A673 (cell line): ENCODE data around the gene PLA2G4B. TPM values are rescaled to one million over a fixed set of nuclear protein-coding genes. Genes with fewer than 3 reads are reported as not detected.

Experiments used
- BruUV-seq: library from RNA; stranded (reverse); fragments of 400-500 nt; replicated peaks from 2 replicates; lab custom pipeline; 2021; lab: Mats Ljungman, UMichigan
- CTCF ChIA-PET: fragments of 300-600 bp; sonication (Branson Sonifier 250); formaldehyde crosslinking; loops from one replicate; lab custom pipeline; 2022; ENCODE audit warnings: antibody characterized with exemption; lab: Charles Lee
- POLR2A ChIA-PET: fragments of 300-600 bp; sonication (Branson Sonifier 250); formaldehyde crosslinking; loops from one replicate; lab custom pipeline; 2022; ENCODE audit warnings: antibody characterized with exemption; ENCODE audit not compliant: low non-redundant PET; lab: Charles Lee
- DNase-seq: peaks from one replicate; pipeline ENCODE4 v3.0.0-alpha.2; 2015; ENCODE audit warnings: low spot score
- H3K27ac ChIP-seq: fragments of 200-600 bp; sonication (generic); 2 replicates; pipeline ENCODE4 v1.5.1; 2016; ENCODE audit warnings: mixed run types, low read depth, mild to moderate bottlenecking, mixed read lengths, antibody characterized with exemption, low read length; ENCODE audit not compliant: poor library complexity, severe bottlenecking
- H3K27me3 ChIP-seq: fragments of 200-600 bp; sonication (generic); replicated peaks from 2 replicates; pipeline ENCODE4 v1.6.1; 2017; ENCODE audit warnings: mixed run types, low read depth, mild to moderate bottlenecking, mixed read lengths, antibody characterized with exemption, low read length; ENCODE audit not compliant: insufficient read depth, poor library complexity
- H3K36me3 ChIP-seq: fragments of 200-600 bp; sonication (generic); 2 replicates; pipeline ENCODE4 v1.6.1; 2016; ENCODE audit warnings: mixed run types, mild to moderate bottlenecking, mixed read lengths, antibody characterized with exemption, low read length; ENCODE audit not compliant: insufficient read depth, poor library complexity, severe bottlenecking
- H3K4me1 ChIP-seq: fragments of 200-600 bp; sonication (generic); 2 replicates; pipeline ENCODE4 v1.6.1; 2017; ENCODE audit warnings: mixed run types, mild to moderate bottlenecking, mixed read lengths, antibody characterized with exemption, low read length; ENCODE audit not compliant: insufficient read depth, poor library complexity, severe bottlenecking
- H3K4me3 ChIP-seq: fragments of 200-600 bp; sonication (generic); 2 replicates; pipeline ENCODE4 v1.5.1; 2016; ENCODE audit warnings: low read depth, mixed run types, mild to moderate bottlenecking, mixed read lengths, low read length; ENCODE audit not compliant: poor library complexity, severe bottlenecking
- H3K9me3 ChIP-seq: fragments of 200-600 bp; sonication (generic); 2 replicates; pipeline ENCODE4 v1.6.1; 2016; ENCODE audit warnings: mixed run types, low read depth, mild to moderate bottlenecking, mixed read lengths, antibody characterized with exemption, low read length; ENCODE audit not compliant: poor library complexity, severe bottlenecking
- EZH2 ChIP-seq: fragments of 200-600 bp; sonication (generic); IDR thresholded peaks from 2 replicates; pipeline ENCODE4 v1.6.1; 2017; ENCODE audit warnings: borderline replicate concordance, low read depth, mild to moderate bottlenecking, mixed read lengths, antibody characterized with exemption, low read length; ENCODE audit not compliant: poor library complexity, severe bottlenecking
- intact Hi-C: fragments of 100-400 bp; cut with micrococcal nuclease; formaldehyde crosslinking; loops from one replicate; pipeline ENCODE4 v1.10.0; 2022; ENCODE audit not compliant: unreplicated experiment
- total RNA-seq: library from RNA; stranded (reverse); gene quantifications from 2 replicates; pipeline ENCODE4 v1.2.3, GENCODE V29; 2021
- TF ChIP-seq, protein P1 (sequence below): fragments of 300-800, 200-600 bp; sonication (generic); conservative IDR thresholded peaks from 2 replicates; pipeline ENCODE4 v1.5.1; 2017; ENCODE audit warnings: low read depth, mild to moderate bottlenecking, antibody characterized with exemption, low read length, moderate library complexity, mixed read lengths

PLA2G4B gene
- total RNA-seq, 1 experiment from 2014 or later = 7.4 TPM

- TF ChIP-seq, protein P1, sequence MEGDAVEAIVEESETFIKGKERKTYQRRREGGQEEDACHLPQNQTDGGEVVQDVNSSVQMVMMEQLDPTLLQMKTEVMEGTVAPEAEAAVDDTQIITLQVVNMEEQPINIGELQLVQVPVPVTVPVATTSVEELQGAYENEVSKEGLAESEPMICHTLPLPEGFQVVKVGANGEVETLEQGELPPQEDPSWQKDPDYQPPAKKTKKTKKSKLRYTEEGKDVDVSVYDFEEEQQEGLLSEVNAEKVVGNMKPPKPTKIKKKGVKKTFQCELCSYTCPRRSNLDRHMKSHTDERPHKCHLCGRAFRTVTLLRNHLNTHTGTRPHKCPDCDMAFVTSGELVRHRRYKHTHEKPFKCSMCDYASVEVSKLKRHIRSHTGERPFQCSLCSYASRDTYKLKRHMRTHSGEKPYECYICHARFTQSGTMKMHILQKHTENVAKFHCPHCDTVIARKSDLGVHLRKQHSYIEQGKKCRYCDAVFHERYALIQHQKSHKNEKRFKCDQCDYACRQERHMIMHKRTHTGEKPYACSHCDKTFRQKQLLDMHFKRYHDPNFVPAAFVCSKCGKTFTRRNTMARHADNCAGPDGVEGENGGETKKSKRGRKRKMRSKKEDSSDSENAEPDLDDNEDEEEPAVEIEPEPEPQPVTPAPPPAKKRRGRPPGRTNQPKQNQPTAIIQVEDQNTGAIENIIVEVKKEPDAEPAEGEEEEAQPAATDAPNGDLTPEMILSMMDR = no peak
- ChIA-PET CTCF (no interaction called here), POLR2A (no interaction called here)
Measured at GRCh38 chr15:41850482-41851166, 12.0 kb downstream of the PLA2G4B start.

GRCh38 chr15:41851167-41851523, 12.5 kb downstream of the PLA2G4B start:
- intact Hi-C loops = no loop called here
- no TSS peak for BruUV-seq
- H3K4me3 ChIP-seq = no peak overlapping the region
- H3K27ac ChIP-seq = no peak overlapping the region
- H3K27me3 ChIP-seq = no peaks in the 10 kb centered on the region
- TF ChIP-seq, protein P1 = no peak
- TF ChIP-seq EZH2 = no peak
- ChIA-PET CTCF (no interaction called here), POLR2A (no interaction called here)
- no peak for DNase-seq
- H3K9me3 ChIP-seq = no peaks in the 10 kb centered on the region
- H3K4me1 ChIP-seq = no peaks in the 10 kb centered on the region
- peaks cover 7% of the 10 kb centered on the region for H3K36me3 ChIP-seq

More at GRCh38 chr15:41850482-41851166, 12.0 kb downstream of the PLA2G4B start:
- Histone ChIP-seq H3K36me3 (peaks cover 9% of the 10 kb centered on the region), H3K9me3 (no peaks in the 10 kb centered on the region), H3K4me1 (no peaks in the 10 kb centered on the region), H3K4me3 (no peak overlapping the region), H3K27ac (no peak overlapping the region), H3K27me3 (no peaks in the 10 kb centered on the region)
- BruUV-seq = no TSS peak
- no peak for DNase-seq
- intact Hi-C loops = no loop called here

DNA sequence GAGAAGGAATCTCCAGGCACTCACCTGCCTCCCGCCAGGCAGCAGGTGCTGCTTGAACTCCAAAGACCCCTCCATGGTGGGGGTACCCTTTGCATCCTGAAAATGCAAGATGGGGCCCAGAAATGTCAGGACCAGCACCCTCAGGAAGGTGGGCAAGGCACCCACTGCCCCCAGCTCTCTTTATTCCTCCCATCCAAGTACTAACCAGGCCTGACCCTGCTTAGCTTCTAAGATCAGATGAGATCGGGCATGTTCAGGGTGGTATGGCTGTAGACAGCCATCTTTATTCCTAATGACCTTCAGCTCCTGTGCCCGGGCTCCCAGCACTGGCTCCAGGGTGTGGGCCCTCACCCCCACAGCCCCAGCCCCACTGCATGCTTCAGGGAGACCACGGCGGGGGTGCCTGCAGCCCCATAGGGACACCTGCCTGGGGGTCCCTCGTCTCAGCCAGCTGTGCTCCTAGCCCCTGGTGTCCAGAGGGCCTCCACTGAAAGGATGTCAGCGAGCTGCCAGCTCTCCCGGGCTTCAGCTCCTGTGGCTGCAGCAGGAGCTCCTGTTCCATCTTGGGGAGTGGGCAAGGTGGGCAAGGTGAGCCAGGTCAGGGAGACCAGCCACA, 13.2 kb downstream of the PLA2G4B start:
- ChIA-PET CTCF (interaction anchor here (0.7 kb wide), 1 partner anchor 33 kb away, joined by 3 read pairs; no protein-coding TSS in a partner anchor), POLR2A (interaction anchor here (1.5 kb wide), 1 partner anchor 31 kb away, joined by 3 read pairs; no protein-coding TSS in a partner anchor)
- Histone ChIP-seq H3K4me1 (no peaks in the 10 kb centered on the region), H3K36me3 (peaks cover under 1% of the 10 kb centered on the region), H3K27me3 (no peaks in the 10 kb centered on the region), H3K27ac (no peak overlapping the region), H3K9me3 (no peaks in the 10 kb centered on the region), H3K4me3 (no peak overlapping the region)
- TF ChIP-seq, protein P1 = no peak
- no peak for TF ChIP-seq EZH2
- intact Hi-C loops = no loop called here
- no TSS peak for BruUV-seq
- DNase-seq = no peak
